ENCODE results near the gene KLK11.

KLK11 gene

GRCh38 chr19:51047031-51047335 lies 20.6 kb upstream of the KLK11 start:
- in situ Hi-C loops (cut with HindIII; ENCODE audit: low pct_unique_long_range_greater_than_20kb, low sequenced_read_pairs): no loop called here
- TF ChIP-seq JUND (IDR thresholded peaks at IDR 0.05; ENCODE audit: low read depth): no peak
- no peak for DNase-seq (ENCODE audit: low read depth in 1 of 2, low spot score in 1 of 2)

GRCh38 chr19:51044327-51044726 lies 17.9 kb upstream of the KLK11 start:
- DNase-seq (ENCODE audit: low read depth in 1 of 2, low spot score in 1 of 2): peak in 1 of 2 experiments; percentile 89
- in situ Hi-C loops (cut with HindIII; ENCODE audit: low pct_unique_long_range_greater_than_20kb, low sequenced_read_pairs): no loop called here
- TF ChIP-seq JUND (IDR thresholded peaks at IDR 0.05; ENCODE audit: low read depth): peak; percentile 38; the same call in 1 of the 2 replicates

GRCh38 chr19:51043497-51043896 lies 17.1 kb upstream of the KLK11 start:
- TF ChIP-seq JUND (IDR thresholded peaks at IDR 0.05; ENCODE audit: low read depth): no peak
- peak in 1 of 2 experiments; percentile 38 for DNase-seq (ENCODE audit: low read depth in 1 of 2, low spot score in 1 of 2)

GRCh38 chr19:51040151-51040550 lies 13.7 kb upstream of the KLK11 start:
- in situ Hi-C loops (cut with HindIII; ENCODE audit: low pct_unique_long_range_greater_than_20kb, low sequenced_read_pairs): no loop called here
- DNase-seq (ENCODE audit: low read depth in 1 of 2, low spot score in 1 of 2): no peak
- TF ChIP-seq JUND (IDR thresholded peaks at IDR 0.05; ENCODE audit: low read depth): no peak

More at GRCh38 chr19:51043497-51043896, 17.1 kb upstream of the KLK11 start:
- in situ Hi-C loops (cut with HindIII; ENCODE audit: low pct_unique_long_range_greater_than_20kb, low sequenced_read_pairs): no loop called here

- TF ChIP-seq JUND (IDR thresholded peaks at IDR 0.05; ENCODE audit: low read depth): no peak
- in situ Hi-C loops (cut with HindIII; ENCODE audit: low pct_unique_long_range_greater_than_20kb, low sequenced_read_pairs): no loop called here
- DNase-seq (ENCODE audit: low read depth in 1 of 2, low spot score in 1 of 2): no peak
These were observed 10.1 kb upstream of the KLK11 start for GRCh38 chr19:51036519-51036918.

GRCh38 chr19:51034704-51035103 lies 8.3 kb upstream of the KLK11 start, which contains the start of gene KLK12:
TSS of gene KLK12 (minus strand) at chr19:51035002. CDS start at chr19:51034621, 381 bp downstream.
- TF ChIP-seq JUND (IDR thresholded peaks at IDR 0.05; ENCODE audit: low read depth): no peak
- in situ Hi-C loops (cut with HindIII; ENCODE audit: low pct_unique_long_range_greater_than_20kb, low sequenced_read_pairs): no loop called here

GRCh38 chr19:51031880-51032225 lies 5.4 kb upstream of the KLK11 start:
- DNase-seq (ENCODE audit: low read depth in 1 of 2, low spot score in 1 of 2): no peak
- no peak for TF ChIP-seq JUND (IDR thresholded peaks at IDR 0.05; ENCODE audit: low read depth)
- in situ Hi-C loops (cut with HindIII; ENCODE audit: low pct_unique_long_range_greater_than_20kb, low sequenced_read_pairs): no loop called here

More at GRCh38 chr19:51034704-51035103, 8.3 kb upstream of the KLK11 start, which contains the start of gene KLK12:
- no peak for DNase-seq (ENCODE audit: low read depth in 1 of 2, low spot score in 1 of 2)

- no peak for TF ChIP-seq JUND (IDR thresholded peaks at IDR 0.05; ENCODE audit: low read depth)
- no peak for DNase-seq (ENCODE audit: low read depth in 1 of 2, low spot score in 1 of 2)
- in situ Hi-C loops (cut with HindIII; ENCODE audit: low pct_unique_long_range_greater_than_20kb, low sequenced_read_pairs): no loop called here
These were observed 4.9 kb upstream of the KLK11 start for GRCh38 chr19:51031220-51031879.

GRCh38 chr19:51030631-51031030 lies 4.2 kb upstream of the KLK11 start:
- in situ Hi-C loops (cut with HindIII; ENCODE audit: low pct_unique_long_range_greater_than_20kb, low sequenced_read_pairs): no loop called here
- TF ChIP-seq JUND (IDR thresholded peaks at IDR 0.05; ENCODE audit: low read depth): no peak
- DNase-seq (ENCODE audit: low read depth in 1 of 2, low spot score in 1 of 2): no peak

GRCh38 chr19:51029718-51030117 lies 3.3 kb upstream of the KLK11 start:
- in situ Hi-C loops (cut with HindIII; ENCODE audit: low pct_unique_long_range_greater_than_20kb, low sequenced_read_pairs): no loop called here
- DNase-seq (ENCODE audit: low read depth in 1 of 2, low spot score in 1 of 2): peak in 1 of 2 experiments; percentile 60

GRCh38 chr19:51027873-51028272 lies 1.5 kb upstream of the KLK11 start:
- in situ Hi-C loops (cut with HindIII; ENCODE audit: low pct_unique_long_range_greater_than_20kb, low sequenced_read_pairs): no loop called here
- no peak for TF ChIP-seq JUND (IDR thresholded peaks at IDR 0.05; ENCODE audit: low read depth)
- no peak for DNase-seq (ENCODE audit: low read depth in 1 of 2, low spot score in 1 of 2)

More at GRCh38 chr19:51029718-51030117, 3.3 kb upstream of the KLK11 start:
- TF ChIP-seq JUND (IDR thresholded peaks at IDR 0.05; ENCODE audit: low read depth): no peak

GRCh38 chr19:51027126-51027806 lies 850 bp upstream of the KLK11 start:
- TF ChIP-seq JUND (IDR thresholded peaks at IDR 0.05; ENCODE audit: low read depth): no peak
- DNase-seq (ENCODE audit: low read depth in 1 of 2, low spot score in 1 of 2): no peak
- in situ Hi-C loops (cut with HindIII; ENCODE audit: low pct_unique_long_range_greater_than_20kb, low sequenced_read_pairs): no loop called here

- TF ChIP-seq JUND (IDR thresholded peaks at IDR 0.05; ENCODE audit: low read depth): no peak
- in situ Hi-C loops (cut with HindIII; ENCODE audit: low pct_unique_long_range_greater_than_20kb, low sequenced_read_pairs): no loop called here
- DNase-seq (ENCODE audit: low read depth in 1 of 2, low spot score in 1 of 2): no peak
These were observed 435 bp downstream of the KLK11 start for GRCh38 chr19:51025809-51026553.
